ENCODE measurements around the gene ACSM6. TPM values are rescaled to one million over a fixed set of nuclear protein-coding genes. Genes with fewer than 3 reads are reported as not detected.
A peak's percentile ranks its signal among the peaks of the same experiment; 100 is the strongest.

The ACSM6 gene, protein sequence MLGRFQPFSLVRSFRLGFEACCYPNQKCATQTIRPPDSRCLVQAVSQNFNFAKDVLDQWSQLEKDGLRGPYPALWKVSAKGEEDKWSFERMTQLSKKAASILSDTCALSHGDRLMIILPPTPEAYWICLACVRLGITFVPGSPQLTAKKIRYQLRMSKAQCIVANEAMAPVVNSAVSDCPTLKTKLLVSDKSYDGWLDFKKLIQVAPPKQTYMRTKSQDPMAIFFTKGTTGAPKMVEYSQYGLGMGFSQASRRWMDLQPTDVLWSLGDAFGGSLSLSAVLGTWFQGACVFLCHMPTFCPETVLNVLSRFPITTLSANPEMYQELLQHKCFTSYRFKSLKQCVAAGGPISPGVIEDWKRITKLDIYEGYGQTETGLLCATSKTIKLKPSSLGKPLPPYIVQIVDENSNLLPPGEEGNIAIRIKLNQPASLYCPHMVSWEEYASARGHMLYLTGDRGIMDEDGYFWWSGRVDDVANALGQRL
- total RNA-seq (2021): 0.11 to 0.14 TPM in 2 of 3 replicates, not detected in the other
- percentile 20 among the genes with signal in this experiment for Bru-seq, nascent RNA
- long read RNA-seq, experiment 1, partial matches to known transcripts: 0 of 1 reads
- long read RNA-seq, experiment 1, other reads (novel, unspliced or antisense): 1 of 1 reads
- long read RNA-seq, experiment 2: 0 reads
- long read RNA-seq, experiment 3, partial matches to known transcripts: 0 of 1 reads
- long read RNA-seq, experiment 3, other reads (novel, unspliced or antisense): 1 of 1 reads

DNA sequence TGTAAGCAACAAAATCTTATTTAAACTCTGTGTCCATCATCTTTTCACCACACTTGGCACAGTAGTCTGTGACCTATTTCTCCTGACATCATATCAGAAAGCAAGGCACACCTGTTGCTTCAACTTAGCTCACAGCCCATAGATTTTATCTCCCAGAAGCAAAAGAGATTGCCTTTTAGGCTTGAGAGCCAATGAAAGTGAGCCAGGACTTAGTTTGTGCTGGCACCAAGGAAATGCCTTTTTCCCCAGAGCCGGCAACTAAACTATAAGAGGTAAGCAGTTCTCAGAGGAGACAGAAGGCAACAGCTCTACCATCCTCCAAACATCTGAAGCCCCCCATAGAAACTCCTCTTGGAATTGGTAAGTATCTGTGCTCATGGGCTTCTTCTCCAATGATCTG, at the start of gene ACSM6:
ACSM6 (plus strand) TSS at position 295 of the 400 bp plus-strand sequence. CDS start 248 bp downstream, outside the sequence.
- POLR2A ChIA-PET: no interaction called here
- CTCF ChIA-PET: interaction anchor here (1.4 kb wide), 1 partner anchor 49 kb away, joined by 5 read pairs; no protein-coding TSS in a partner anchor
- no peak for DNase-seq (ENCODE audit: low spot score)

More for the DNA sequence above, at the start of gene ACSM6:
- H3K27me3 Mint-ChIP-seq (ENCODE audit: low read depth): no peaks in the 10 kb centered on the region
- H3K4me1 Mint-ChIP-seq: peaks cover 28% of the 10 kb centered on the region
- TF ChIP-seq ESRRA (CRISPR knock-in tag; IDR thresholded peaks at IDR 0.05; ENCODE audit: borderline replicate concordance) (no peak), NR1H2 (CRISPR knock-in tag; IDR thresholded peaks at IDR 0.05) (no peak), KAT7 (CRISPR knock-in tag; IDR thresholded peaks at IDR 0.05; ENCODE audit: borderline replicate concordance) (no peak), ZNF138 (CRISPR knock-in tag; conservative IDR thresholded peaks at IDR 0.05) (no peak), TP53 (CRISPR knock-in tag; IDR thresholded peaks at IDR 0.05) (no peak), TEAD4 (CRISPR knock-in tag; IDR thresholded peaks at IDR 0.05) (no peak), ZSCAN18 (CRISPR knock-in tag; IDR thresholded peaks at IDR 0.05) (no peak), ZNF671 (CRISPR knock-in tag; IDR thresholded peaks at IDR 0.05) (no peak), TCF7 (CRISPR knock-in tag; IDR thresholded peaks at IDR 0.05; ENCODE audit: low read depth) (no peak), ZNF416 (CRISPR knock-in tag; IDR thresholded peaks at IDR 0.05) (no peak), NR3C1 (CRISPR knock-in tag; conservative IDR thresholded peaks at IDR 0.05; ENCODE audit: low read depth) (no peak), EMX1 (CRISPR knock-in tag; IDR thresholded peaks at IDR 0.05) (no peak), AFF4 (CRISPR knock-in tag; IDR thresholded peaks at IDR 0.05; ENCODE audit: borderline replicate concordance) (no peak)
- TF ChIP-seq, protein P1, sequence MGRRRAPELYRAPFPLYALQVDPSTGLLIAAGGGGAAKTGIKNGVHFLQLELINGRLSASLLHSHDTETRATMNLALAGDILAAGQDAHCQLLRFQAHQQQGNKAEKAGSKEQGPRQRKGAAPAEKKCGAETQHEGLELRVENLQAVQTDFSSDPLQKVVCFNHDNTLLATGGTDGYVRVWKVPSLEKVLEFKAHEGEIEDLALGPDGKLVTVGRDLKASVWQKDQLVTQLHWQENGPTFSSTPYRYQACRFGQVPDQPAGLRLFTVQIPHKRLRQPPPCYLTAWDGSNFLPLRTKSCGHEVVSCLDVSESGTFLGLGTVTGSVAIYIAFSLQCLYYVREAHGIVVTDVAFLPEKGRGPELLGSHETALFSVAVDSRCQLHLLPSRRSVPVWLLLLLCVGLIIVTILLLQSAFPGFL (CRISPR knock-in tag; IDR thresholded peaks at IDR 0.05; ENCODE audit: borderline replicate concordance): no peak
- TF ChIP-seq, protein P2, sequence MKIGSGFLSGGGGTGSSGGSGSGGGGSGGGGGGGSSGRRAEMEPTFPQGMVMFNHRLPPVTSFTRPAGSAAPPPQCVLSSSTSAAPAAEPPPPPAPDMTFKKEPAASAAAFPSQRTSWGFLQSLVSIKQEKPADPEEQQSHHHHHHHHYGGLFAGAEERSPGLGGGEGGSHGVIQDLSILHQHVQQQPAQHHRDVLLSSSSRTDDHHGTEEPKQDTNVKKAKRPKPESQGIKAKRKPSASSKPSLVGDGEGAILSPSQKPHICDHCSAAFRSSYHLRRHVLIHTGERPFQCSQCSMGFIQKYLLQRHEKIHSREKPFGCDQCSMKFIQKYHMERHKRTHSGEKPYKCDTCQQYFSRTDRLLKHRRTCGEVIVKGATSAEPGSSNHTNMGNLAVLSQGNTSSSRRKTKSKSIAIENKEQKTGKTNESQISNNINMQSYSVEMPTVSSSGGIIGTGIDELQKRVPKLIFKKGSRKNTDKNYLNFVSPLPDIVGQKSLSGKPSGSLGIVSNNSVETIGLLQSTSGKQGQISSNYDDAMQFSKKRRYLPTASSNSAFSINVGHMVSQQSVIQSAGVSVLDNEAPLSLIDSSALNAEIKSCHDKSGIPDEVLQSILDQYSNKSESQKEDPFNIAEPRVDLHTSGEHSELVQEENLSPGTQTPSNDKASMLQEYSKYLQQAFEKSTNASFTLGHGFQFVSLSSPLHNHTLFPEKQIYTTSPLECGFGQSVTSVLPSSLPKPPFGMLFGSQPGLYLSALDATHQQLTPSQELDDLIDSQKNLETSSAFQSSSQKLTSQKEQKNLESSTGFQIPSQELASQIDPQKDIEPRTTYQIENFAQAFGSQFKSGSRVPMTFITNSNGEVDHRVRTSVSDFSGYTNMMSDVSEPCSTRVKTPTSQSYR (CRISPR knock-in tag; IDR thresholded peaks at IDR 0.05): no peak
- no peak within 1 kb of the TSS for H3K27ac Mint-ChIP-seq
- peaks cover 14% of the 10 kb centered on the region for H3K9me3 Mint-ChIP-seq
- H3K36me3 Mint-ChIP-seq: peaks cover 5% of the 10 kb centered on the region; the same call in 1 of the 2 replicates
- H3K4me3 Mint-ChIP-seq: no peak within 1 kb of the TSS
- ATAC-seq: no peak

Data from WTC11 (cell line).